IPS-18a (cell line): ENCODE results near the gene ARMH2.
"Not testable (repeated sequence)": the region's sequence is repeated elsewhere in the genome, so short reads cannot be mapped to it uniquely, and the experiment has no call there.

Experiments
- H3K27ac ChIP-seq: one replicate; pipeline ENCODE4 v1.5.1; 2013; ENCODE audit warnings: low read length
- H3K27me3 ChIP-seq: one replicate; pipeline ENCODE4 v1.6.1; 2013; ENCODE audit warnings: mild to moderate bottlenecking, low read length; ENCODE audit not compliant: control insufficient read depth, insufficient read depth
- H3K36me3 ChIP-seq: one replicate; pipeline ENCODE4 v1.6.1; 2013; ENCODE audit warnings: low read depth, low read length; ENCODE audit not compliant: control insufficient read depth
- H3K4me1 ChIP-seq: one replicate; pipeline ENCODE4 v1.6.1; 2013; ENCODE audit warnings: low read depth, low read length; ENCODE audit not compliant: control insufficient read depth
- H3K4me3 ChIP-seq: one replicate; pipeline ENCODE4 v1.5.1; 2013; ENCODE audit warnings: low read length
- H3K9ac ChIP-seq: one replicate; pipeline ENCODE4 v1.6.1; 2013; ENCODE audit warnings: mild to moderate bottlenecking, low read length, moderate library complexity
- H3K9me3 ChIP-seq: one replicate; pipeline ENCODE4 v1.6.1; 2013; ENCODE audit warnings: low read depth, low read length; ENCODE audit not compliant: control insufficient read depth

The ARMH2 gene

GRCh38 chr6:24760210-24760609 lies 38.5 kb downstream of the ARMH2 start:
- Histone ChIP-seq H3K4me1 (no peaks in the 10 kb centered on the region), H3K9me3 (no peaks in the 10 kb centered on the region), H3K36me3 (no peaks in the 10 kb centered on the region), H3K9ac (no peak overlapping the region), H3K27ac (no peak overlapping the region), H3K27me3 (no peaks in the 10 kb centered on the region), H3K4me3 (no peak overlapping the region)

- no peak overlapping the region for H3K27ac ChIP-seq
- H3K4me3 ChIP-seq, result no peak overlapping the region
- H3K9ac ChIP-seq, result no peak overlapping the region
- H3K9me3 ChIP-seq, result no peaks in the 10 kb centered on the region
- no peaks in the 10 kb centered on the region for H3K27me3 ChIP-seq
- no peaks in the 10 kb centered on the region for H3K36me3 ChIP-seq
- H3K4me1 ChIP-seq, result no peaks in the 10 kb centered on the region
Observed at GRCh38 chr6:24759718-24760117, 39.0 kb downstream of the ARMH2 start.

- no peak overlapping the region for H3K9ac ChIP-seq
- no peaks in the 10 kb centered on the region for H3K36me3 ChIP-seq
- H3K9me3 ChIP-seq, result no peaks in the 10 kb centered on the region
- H3K4me3 ChIP-seq, result no peak overlapping the region
- no peak overlapping the region for H3K27ac ChIP-seq
- H3K4me1 ChIP-seq, result no peaks in the 10 kb centered on the region
- H3K27me3 ChIP-seq, result no peaks in the 10 kb centered on the region
Observed at GRCh38 chr6:24757611-24758010, 41.1 kb downstream of the ARMH2 start.

- Histone ChIP-seq H3K9me3 (no peaks in the 10 kb centered on the region), H3K36me3 (no peaks in the 10 kb centered on the region), H3K27me3 (no peaks in the 10 kb centered on the region), H3K27ac (no peak overlapping the region), H3K4me3 (no peak overlapping the region), H3K9ac (no peak overlapping the region), H3K4me1 (no peaks in the 10 kb centered on the region)
Observed at GRCh38 chr6:24755279-24755678, 43.4 kb downstream of the ARMH2 start.

- H3K4me3 ChIP-seq, H3K27me3 ChIP-seq, H3K36me3 ChIP-seq, H3K9ac ChIP-seq, H3K9me3 ChIP-seq, H3K4me1 ChIP-seq, H3K27ac ChIP-seq: not testable (repeated sequence)
Observed at GRCh38 chr6:24754378-24754777, 44.3 kb downstream of the ARMH2 start.

- Histone ChIP-seq H3K27ac (no peak overlapping the region), H3K4me1 (no peaks in the 10 kb centered on the region), H3K36me3 (no peaks in the 10 kb centered on the region), H3K27me3 (no peaks in the 10 kb centered on the region), H3K9ac (no peak overlapping the region), H3K4me3 (no peak overlapping the region), H3K9me3 (no peaks in the 10 kb centered on the region)
Observed at GRCh38 chr6:24753545-24753944, 45.2 kb downstream of the ARMH2 start.

- Histone ChIP-seq H3K9me3 (no peaks in the 10 kb centered on the region), H3K4me1 (no peaks in the 10 kb centered on the region), H3K36me3 (no peaks in the 10 kb centered on the region), H3K27ac (no peak overlapping the region), H3K9ac (no peak overlapping the region), H3K4me3 (no peak overlapping the region), H3K27me3 (no peaks in the 10 kb centered on the region)
Observed at GRCh38 chr6:24752917-24753492, 45.7 kb downstream of the ARMH2 start.

GRCh38 chr6:24752503-24752902 lies 46.2 kb downstream of the ARMH2 start:
- Histone ChIP-seq H3K9me3 (no peaks in the 10 kb centered on the region), H3K4me3 (no peak overlapping the region), H3K36me3 (no peaks in the 10 kb centered on the region), H3K27ac (no peak overlapping the region), H3K4me1 (no peaks in the 10 kb centered on the region), H3K27me3 (no peaks in the 10 kb centered on the region), H3K9ac (no peak overlapping the region)

GRCh38 chr6:24750878-24751277 lies 47.8 kb downstream of the ARMH2 start:
- H3K4me3 ChIP-seq, H3K36me3 ChIP-seq, H3K9ac ChIP-seq, H3K27me3 ChIP-seq, H3K9me3 ChIP-seq, H3K27ac ChIP-seq, H3K4me1 ChIP-seq: not testable (repeated sequence)

GRCh38 chr6:24749297-24749696 lies 49.4 kb downstream of the ARMH2 start:
- no peak overlapping the region for H3K9ac ChIP-seq
- no peaks in the 10 kb centered on the region for H3K9me3 ChIP-seq
- no peaks in the 10 kb centered on the region for H3K4me1 ChIP-seq
- H3K27ac ChIP-seq, result no peak overlapping the region
- no peaks in the 10 kb centered on the region for H3K36me3 ChIP-seq
- H3K4me3 ChIP-seq, result no peak overlapping the region
- H3K27me3 ChIP-seq, result no peaks in the 10 kb centered on the region
